ENCODE data around the gene SMC6.

DNA sequence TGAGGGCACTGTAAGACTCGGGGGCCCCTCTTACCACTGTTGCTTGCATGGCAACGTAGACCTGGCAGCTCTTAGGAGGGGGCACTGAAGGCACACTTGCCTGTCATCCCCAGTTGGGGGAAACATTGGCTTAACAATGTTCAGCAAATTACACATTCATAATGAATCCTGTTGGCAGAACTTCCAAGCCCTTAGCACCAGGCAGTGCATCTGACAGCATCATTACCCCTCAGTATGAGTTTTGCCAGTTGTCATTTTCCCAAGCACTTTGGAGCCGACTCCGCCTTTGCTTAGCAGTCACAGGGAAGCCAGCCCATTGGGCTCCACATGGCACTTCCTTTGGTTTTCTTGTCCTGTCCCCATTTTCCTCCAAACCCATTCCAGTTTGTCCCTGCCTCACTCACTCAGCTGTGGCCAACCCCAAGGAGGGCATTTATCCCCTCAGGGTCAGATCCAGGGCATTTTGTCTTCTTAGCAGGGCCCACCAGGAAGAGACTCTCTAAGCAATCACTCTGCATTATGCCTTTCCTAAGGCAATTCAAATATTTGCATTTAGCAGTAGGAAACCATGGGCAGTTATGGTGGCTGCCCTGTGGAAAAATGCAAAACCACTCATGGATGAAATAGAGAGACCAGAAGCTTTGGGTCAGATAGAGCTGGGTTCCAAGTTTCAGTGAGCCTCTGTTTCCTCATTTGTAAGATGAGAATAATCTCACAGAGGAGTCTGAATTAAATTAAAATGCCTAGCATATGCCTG lies 139.3 kb downstream of the SMC6 start:
- TF ChIP-seq EP300 (IDR thresholded peaks at IDR 0.05) = no peak
- TF ChIP-seq, protein P1, sequence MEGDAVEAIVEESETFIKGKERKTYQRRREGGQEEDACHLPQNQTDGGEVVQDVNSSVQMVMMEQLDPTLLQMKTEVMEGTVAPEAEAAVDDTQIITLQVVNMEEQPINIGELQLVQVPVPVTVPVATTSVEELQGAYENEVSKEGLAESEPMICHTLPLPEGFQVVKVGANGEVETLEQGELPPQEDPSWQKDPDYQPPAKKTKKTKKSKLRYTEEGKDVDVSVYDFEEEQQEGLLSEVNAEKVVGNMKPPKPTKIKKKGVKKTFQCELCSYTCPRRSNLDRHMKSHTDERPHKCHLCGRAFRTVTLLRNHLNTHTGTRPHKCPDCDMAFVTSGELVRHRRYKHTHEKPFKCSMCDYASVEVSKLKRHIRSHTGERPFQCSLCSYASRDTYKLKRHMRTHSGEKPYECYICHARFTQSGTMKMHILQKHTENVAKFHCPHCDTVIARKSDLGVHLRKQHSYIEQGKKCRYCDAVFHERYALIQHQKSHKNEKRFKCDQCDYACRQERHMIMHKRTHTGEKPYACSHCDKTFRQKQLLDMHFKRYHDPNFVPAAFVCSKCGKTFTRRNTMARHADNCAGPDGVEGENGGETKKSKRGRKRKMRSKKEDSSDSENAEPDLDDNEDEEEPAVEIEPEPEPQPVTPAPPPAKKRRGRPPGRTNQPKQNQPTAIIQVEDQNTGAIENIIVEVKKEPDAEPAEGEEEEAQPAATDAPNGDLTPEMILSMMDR (IDR thresholded peaks at IDR 0.05) = no peak
